H1 (cell line): ENCODE measurements around the gene WHAMM. TPM values are rescaled to one million over a fixed set of nuclear protein-coding genes. Genes with fewer than 3 reads are reported as not detected.

Experiments used
- CTCF ChIA-PET: fragments of 300-600 bp; sonication (Branson Sonifier 250); formaldehyde crosslinking; loops from one replicate; lab custom pipeline; 2021; ENCODE audit not compliant: partially characterized antibody; lab: Charles Lee
- POLR2A ChIA-PET: fragments of 300-600 bp; sonication (Branson Sonifier 250); formaldehyde crosslinking; loops from one replicate; lab custom pipeline; 2021; ENCODE audit warnings: inconsistent platforms; ENCODE audit not compliant: partially characterized antibody; lab: Charles Lee
- DNase-seq, 2 experiments: peaks; one replicate each; pipeline versions ENCODE4 v3.0.0 to v3.0.0-alpha.2; 2010 to 2022; ENCODE audit warnings: low spot score in 2 of 2, low read depth in 1 of 2, mixed read lengths in 1 of 2
- FAIRE-seq: peaks from 2 replicates; lab custom pipeline; 2011; peaks lifted over from hg19 to GRCh38; lab: Jason Lieb, UNC
- H2AFZ ChIP-seq: 2 replicates; pipeline ENCODE4 v1.8.1; 2012; ENCODE audit warnings: low read length, inconsistent platforms
- H2AK5ac ChIP-seq: 2 replicates; pipeline ENCODE4 v1.6.1; 2013; ENCODE audit warnings: low read depth, low read length
- H2BK120ac ChIP-seq: replicated peaks from 2 replicates; pipeline ENCODE3; 2013; ENCODE audit warnings: low read depth, low read length, inconsistent platforms
- H2BK12ac ChIP-seq: 2 replicates; pipeline ENCODE4 v1.6.1; 2013; ENCODE audit warnings: low read depth, low read length
- H2BK15ac ChIP-seq: 2 replicates; pipeline ENCODE4 v1.6.1; 2013; ENCODE audit warnings: low read length
- H2BK20ac ChIP-seq: 2 replicates; pipeline ENCODE4 v1.6.1; 2013; ENCODE audit warnings: low read length
- H2BK5ac ChIP-seq: 2 replicates; pipeline ENCODE4 v1.6.1; 2013; ENCODE audit warnings: low read depth, low read length
- H3K14ac ChIP-seq: 2 replicates; pipeline ENCODE4 v1.6.1; 2013; ENCODE audit warnings: inconsistent platforms; ENCODE audit not compliant: insufficient read length
- H3K18ac ChIP-seq: 2 replicates; pipeline ENCODE4 v1.6.1; 2013; ENCODE audit warnings: low read length; ENCODE audit errors: extremely low read depth
- H3K23ac ChIP-seq: 2 replicates; pipeline ENCODE4 v1.6.1; 2013; ENCODE audit warnings: inconsistent platforms; ENCODE audit not compliant: insufficient read length
- H3K23me2 ChIP-seq: 2 replicates; pipeline ENCODE4 v1.6.1; 2013; ENCODE audit warnings: low read depth, low read length
- H3K27ac ChIP-seq: 2 replicates; pipeline ENCODE4 v1.6.1; 2011; ENCODE audit warnings: low read depth, low read length, inconsistent platforms
- H3K27me3 ChIP-seq, 4 experiments: replicated peaks in 1 of 4; 1 replicate in 1 of 4; 2 replicates in 3 of 4; pipeline versions ENCODE4 v1.6.1 to v1.8.1; 2011 to 2013; ENCODE audit warnings: low read length in 3 of 4, mild to moderate bottlenecking in 3 of 4, inconsistent platforms in 2 of 4, mixed read lengths in 2 of 4, moderate library complexity in 1 of 4; ENCODE audit not compliant: control insufficient read depth in 3 of 4, insufficient read depth in 3 of 4; ENCODE audit errors: extremely low read depth in 1 of 4
- H3K36me3 ChIP-seq, 4 experiments: 2 replicates each; pipeline versions ENCODE4 v1.6.1 to v1.8.1; 2011 to 2013; ENCODE audit warnings: mild to moderate bottlenecking in 4 of 4, low read length in 3 of 4, moderate library complexity in 2 of 4, control low read depth in 1 of 4, inconsistent platforms in 1 of 4; ENCODE audit not compliant: insufficient read depth in 4 of 4, control insufficient read depth in 2 of 4
- H3K4ac ChIP-seq: replicated peaks from 2 replicates; pipeline ENCODE3; 2013; ENCODE audit warnings: low read length, low read depth, mixed read lengths, inconsistent platforms; ENCODE audit not compliant: insufficient read length
- H3K4me1 ChIP-seq, 4 experiments: replicated peaks in 1 of 4; 1 replicate in 1 of 4; 2 replicates in 3 of 4; pipeline versions ENCODE4 v1.6.1 to v1.8.1; 2011 to 2013; ENCODE audit warnings: low read length in 3 of 4, inconsistent platforms in 2 of 4, mixed read lengths in 1 of 4; ENCODE audit not compliant: insufficient read depth in 4 of 4, control insufficient read depth in 3 of 4
- H3K4me2 ChIP-seq, 2 experiments: 2 replicates each; pipeline versions ENCODE4 v1.6.1 to v1.8.1; 2011 to 2013; ENCODE audit warnings: low read depth in 2 of 2, low read length in 2 of 2, control low read depth in 1 of 2, inconsistent platforms in 1 of 2, mild to moderate bottlenecking in 1 of 2; ENCODE audit not compliant: insufficient read depth in 1 of 2
- H3K4me3 ChIP-seq, 4 experiments: fragments of 200-600, 300-600 bp in 1 of 4; sonication (generic), shearing (Covaris generic), sonication (Bioruptor Twin) in 1 of 4; 2 replicates each; pipeline versions ENCODE4 v1.5.1 to v1.8.1; 2011 to 2016; ENCODE audit warnings: low read length in 4 of 4, low read depth in 3 of 4, control low read depth in 2 of 4, inconsistent platforms in 2 of 4, mild to moderate bottlenecking in 2 of 4, mixed read lengths in 1 of 4, moderate library complexity in 1 of 4; ENCODE audit not compliant: insufficient read depth in 2 of 4; ENCODE audit errors: extremely low read depth in 1 of 4
- H3K56ac ChIP-seq: replicated peaks from 2 replicates; pipeline ENCODE3; 2013; ENCODE audit warnings: low read depth, mild to moderate bottlenecking, mixed read lengths, low read length, inconsistent platforms; ENCODE audit not compliant: insufficient read length
- H3K79me1 ChIP-seq: 2 replicates; pipeline ENCODE4 v1.6.1; 2013; ENCODE audit warnings: low read depth, low read length, control low read depth
- H3K79me2 ChIP-seq, 2 experiments: 2 replicates each; pipeline versions ENCODE4 v1.6.1 to v1.8.1; 2012 to 2013; ENCODE audit warnings: low read length in 2 of 2, mild to moderate bottlenecking in 2 of 2, inconsistent platforms in 1 of 2; ENCODE audit not compliant: insufficient read depth in 2 of 2, control insufficient read depth in 1 of 2
- H3K9ac ChIP-seq, 4 experiments: replicated peaks in 1 of 4; 1 replicate in 1 of 4; 2 replicates in 3 of 4; pipeline versions ENCODE4 v1.6.1 to v1.8.1; 2011 to 2013; ENCODE audit warnings: low read depth in 3 of 4, low read length in 3 of 4, control low read depth in 2 of 4, mild to moderate bottlenecking in 2 of 4, moderate library complexity in 2 of 4, inconsistent platforms in 1 of 4; ENCODE audit errors: extremely low read depth in 1 of 4
- H3K9me3 ChIP-seq, 2 experiments: 2 replicates each; pipeline versions ENCODE4 v1.6.1 to v1.8.1; 2012 to 2013; ENCODE audit warnings: mild to moderate bottlenecking in 2 of 2, moderate library complexity in 2 of 2, control low read depth in 1 of 2, inconsistent platforms in 1 of 2, low read depth in 1 of 2, low read length in 1 of 2, mixed read lengths in 1 of 2; ENCODE audit not compliant: insufficient read depth in 2 of 2
- H4K20me1 ChIP-seq, 2 experiments: replicated peaks in 1 of 2; 2 replicates each; pipeline versions ENCODE3 to v1.8.1; 2011 to 2013; ENCODE audit warnings: inconsistent platforms in 2 of 2, low read length in 2 of 2, mild to moderate bottlenecking in 1 of 2; ENCODE audit not compliant: insufficient read depth in 2 of 2, control insufficient read depth in 1 of 2
- H4K5ac ChIP-seq: 2 replicates; pipeline ENCODE4 v1.6.1; 2013; ENCODE audit warnings: low read length, low read depth, mixed read lengths, inconsistent platforms; ENCODE audit not compliant: insufficient read length
- H4K8ac ChIP-seq: 2 replicates; pipeline ENCODE4 v1.8.0; 2013; ENCODE audit warnings: mild to moderate bottlenecking, moderate library complexity, low read length, inconsistent platforms; ENCODE audit not compliant: insufficient read depth; ENCODE audit errors: extremely low read depth
- H4K91ac ChIP-seq: replicated peaks from 2 replicates; pipeline ENCODE3; 2013; ENCODE audit warnings: low read length, mixed read lengths, inconsistent platforms; ENCODE audit not compliant: insufficient read length
- CREB1 ChIP-seq: IDR thresholded peaks from 2 replicates; pipeline ENCODE4 v1.6.1; 2012; ENCODE audit warnings: inconsistent platforms
- CTCF ChIP-seq, 3 experiments: IDR thresholded peaks; 1 replicate in 2 of 3; 2 replicates in 1 of 3; pipeline versions ENCODE4 v1.5.1 to v1.6.1; 2011; ENCODE audit warnings: low read length in 3 of 3, mild to moderate bottlenecking in 3 of 3, inconsistent platforms in 2 of 3, low read depth in 1 of 3, moderate library complexity in 1 of 3; ENCODE audit not compliant: insufficient read depth in 1 of 3; ENCODE audit errors: control extremely low read depth in 1 of 3
- GTF2F1 ChIP-seq: IDR thresholded peaks from 2 replicates; pipeline ENCODE4 v1.6.1; 2012; ENCODE audit warnings: low read depth, low read length, improper control_type of control experiment, borderline replicate concordance
- RAD21 ChIP-seq, 2 experiments: IDR thresholded peaks in 1 of 2; conservative IDR thresholded peaks in 1 of 2; 2 replicates each; pipeline ENCODE4 v1.6.1; 2011; ENCODE audit warnings: low read depth in 2 of 2, low read length in 2 of 2, improper control_type of control experiment in 1 of 2, inconsistent platforms in 1 of 2, mild to moderate bottlenecking in 1 of 2, moderate library complexity in 1 of 2
- WGBS, 2 experiments: shearing (Covaris generic) in 1 of 2; methylation state at CpG; one replicate each; pipeline versions ENCODE4 v1.1.6 to v1.1.7; 2013 to 2015; ENCODE audit warnings: low lambda C conversion rate in 2 of 2, mixed read lengths in 2 of 2, inconsistent platforms in 1 of 2, low coverage in 1 of 2, missing lambda C conversion rate in 1 of 2; ENCODE audit not compliant: insufficient replicate concordance in 2 of 2, insufficient coverage in 1 of 2, insufficient read length in 1 of 2; ENCODE audit errors: extremely low coverage in 1 of 2, missing lambda C conversion rate in 1 of 2; 5-methylcytosine and 5-hydroxymethylcytosine counted together
- polyA plus RNA-seq, 7 experiments: library from polyadenylated mRNA; depleted of rRNA in 3 of 7; stranded (reverse) in 5 of 7; unstranded in 2 of 7; fragments of >200 nt in 5 of 7; fragments of 200-250 nt in 2 of 7; gene quantifications; 1 replicate in 5 of 7; 2 replicates in 1 of 7; 4 replicates in 1 of 7; pipeline versions ENCODE4 v1.2.1 to v1.2.3, GENCODE V29; 2011 to 2013; ENCODE audit warnings: missing spikeins in 2 of 7, mixed read lengths in 2 of 7
- total RNA-seq: library from RNA; stranded (reverse); fragmentation: NEBNext Ultra II Directional; extraction: Animal tissue kit (Norgen Biotek cat#: 25700); gene quantifications from 2 replicates; pipeline ENCODE4 v1.2.1, GENCODE V29; 2021

Gene WHAMM
- total and polyA plus RNA-seq, 2 of the 8 experiments (the other 6 are each of a cell fraction or from before 2014, with no cell fraction given) = 1.1 to 3.3 TPM

- H2AK5ac ChIP-seq = no peak overlapping the region
- TF ChIP-seq RAD21 (IDR thresholded peaks at IDR 0.05 in 1 of 2, conservative IDR thresholded peaks at IDR 0.05 in 1 of 2; ENCODE audit: low read depth in 2 of 2, low read length in 2 of 2) (peak in 1 of 2 experiments; percentile 7; a peak in 1 of 4 replicates), GTF2F1 (no peak), CTCF (IDR thresholded peaks at IDR 0.05; ENCODE audit: control extremely low read depth in 1 of 3, insufficient read depth in 1 of 3, low read depth in 1 of 3, low read length in 3 of 3) (peak in 1 of 3 experiments; percentile 7; a peak in 1 of 4 replicates), CREB1 (no peak)
- H3K4ac ChIP-seq = no peak overlapping the region
- H2BK20ac ChIP-seq = no peak overlapping the region
- no peak overlapping the region for H3K14ac ChIP-seq
- no peaks in the 10 kb centered on the region for H3K4me1 ChIP-seq
- no peak overlapping the region for H3K27ac ChIP-seq
- H3K79me2 ChIP-seq = no peaks in the 10 kb centered on the region
- POLR2A ChIA-PET = no interaction called here
- no peak overlapping the region for H2AFZ ChIP-seq
- no peaks in the 10 kb centered on the region for H3K23me2 ChIP-seq
- CTCF ChIA-PET = interaction anchor here (0.9 to 1.7 kb wide), 2 partner anchors 9 to 31 kb away, joined by 4 to 7 read pairs; no protein-coding TSS in a partner anchor
- no peak overlapping the region for H4K91ac ChIP-seq
- no peaks in the 10 kb centered on the region for H4K20me1 ChIP-seq
- no peak overlapping the region for H3K4me2 ChIP-seq
- H4K5ac ChIP-seq = no peak overlapping the region
- H3K79me1 ChIP-seq = no peaks in the 10 kb centered on the region
- H3K23ac ChIP-seq = no peak overlapping the region
- no peak overlapping the region for H3K9ac ChIP-seq
- 82% methylated on average over 6 of the region's 6 CpGs; no CpG with 5 or more reads in 1 of the 2 experiments for WGBS, 2 experiments
- no peak overlapping the region for H3K18ac ChIP-seq
- H3K36me3 ChIP-seq = no peaks in the 10 kb centered on the region
- no peak overlapping the region for H2BK5ac ChIP-seq
- no peak overlapping the region for H3K4me3 ChIP-seq
- FAIRE-seq (no peak), DNase-seq (peak in 1 of 2 experiments; percentile 33)
- no peak overlapping the region for H4K8ac ChIP-seq
- H2BK12ac ChIP-seq = no peak overlapping the region
- no peaks in the 10 kb centered on the region for H3K27me3 ChIP-seq
- H2BK15ac ChIP-seq = no peak overlapping the region
- H3K9me3 ChIP-seq = no peaks in the 10 kb centered on the region
- H3K56ac ChIP-seq = no peak overlapping the region
- no peak overlapping the region for H2BK120ac ChIP-seq
Observed at GRCh38 chr15:82880704-82881103, 71.3 kb downstream of the WHAMM start.
